HG03196 (cell line): ENCODE measurements around the gene ZBTB17.
"Not testable (repeated sequence)": the region's sequence is repeated elsewhere in the genome, so short reads cannot be mapped to it uniquely, and the experiment has no call there.

Experiments
- ATAC-seq: cut with Tn5 transposase; IDR thresholded peaks from one replicate; pipeline ENCODE4 v1.9.1; 2021; ENCODE audit not compliant: unreplicated experiment

The ZBTB17 gene

GRCh38 chr1:16011936-16012589 is 36.2 kb upstream of the ZBTB17 start:
- ATAC-seq = no peak

GRCh38 chr1:16010837-16011236 is 34.9 kb upstream of the ZBTB17 start:
- ATAC-seq = no peak

- no peak for ATAC-seq
These were observed 33.8 kb upstream of the ZBTB17 start for GRCh38 chr1:16009678-16010077.

GRCh38 chr1:16009030-16009460 is 33.1 kb upstream of the ZBTB17 start:
- no peak for ATAC-seq

GRCh38 chr1:16007671-16008341 is 31.9 kb upstream of the ZBTB17 start:
- no peak for ATAC-seq

GRCh38 chr1:16006552-16007485 is 30.9 kb upstream of the ZBTB17 start:
- ATAC-seq = no peak

- no peak for ATAC-seq
These were observed 30.1 kb upstream of the ZBTB17 start for GRCh38 chr1:16006010-16006409.

- no peak for ATAC-seq
These were observed 29.7 kb upstream of the ZBTB17 start for GRCh38 chr1:16005597-16005996.

- not testable (repeated sequence) for ATAC-seq
These were observed 25.4 kb upstream of the ZBTB17 start for GRCh38 chr1:16001274-16001673.

- ATAC-seq = no peak
These were observed 23.0 kb upstream of the ZBTB17 start for GRCh38 chr1:15998929-15999328.

GRCh38 chr1:15997637-15998280 is 21.9 kb upstream of the ZBTB17 start:
- ATAC-seq = no peak

GRCh38 chr1:15997076-15997585 is 21.2 kb upstream of the ZBTB17 start:
- ATAC-seq = no peak

- ATAC-seq = no peak
These were observed 18.9 kb upstream of the ZBTB17 start for GRCh38 chr1:15994590-15995351.

- no peak for ATAC-seq
These were observed 18.2 kb upstream of the ZBTB17 start for GRCh38 chr1:15994081-15994480.

- no peak for ATAC-seq
These were observed 17.8 kb upstream of the ZBTB17 start for GRCh38 chr1:15993666-15994065.

- ATAC-seq = no peak
These were observed 16.9 kb upstream of the ZBTB17 start for GRCh38 chr1:15992582-15993500.

GRCh38 chr1:15992187-15992553 is 16.3 kb upstream of the ZBTB17 start:
- ATAC-seq = no peak

GRCh38 chr1:15991427-15992186 is 15.7 kb upstream of the ZBTB17 start:
- no peak for ATAC-seq
